GM18526 (cell line): ENCODE data around the gene KRTAP6-2.

Source experiments
- POLR2A ChIP-seq: IDR thresholded peaks from 3 replicates; pipeline ENCODE4 v1.6.1; 2011; ENCODE audit not compliant: insufficient read length; ENCODE audit errors: extremely low read depth

The KRTAP6-2 gene, protein sequence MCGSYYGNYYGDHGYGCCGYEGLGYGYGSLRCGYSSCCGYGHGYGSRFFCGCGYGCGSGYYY

GRCh38 chr21:30598802-30599201, at the start of gene KRTAP6-2:
Gene KRTAP6-2 (minus strand): TSS chr21:30598902. CDS start chr21:30598874, 28 bp downstream.
- TF ChIP-seq POLR2A: no peak

DNA sequence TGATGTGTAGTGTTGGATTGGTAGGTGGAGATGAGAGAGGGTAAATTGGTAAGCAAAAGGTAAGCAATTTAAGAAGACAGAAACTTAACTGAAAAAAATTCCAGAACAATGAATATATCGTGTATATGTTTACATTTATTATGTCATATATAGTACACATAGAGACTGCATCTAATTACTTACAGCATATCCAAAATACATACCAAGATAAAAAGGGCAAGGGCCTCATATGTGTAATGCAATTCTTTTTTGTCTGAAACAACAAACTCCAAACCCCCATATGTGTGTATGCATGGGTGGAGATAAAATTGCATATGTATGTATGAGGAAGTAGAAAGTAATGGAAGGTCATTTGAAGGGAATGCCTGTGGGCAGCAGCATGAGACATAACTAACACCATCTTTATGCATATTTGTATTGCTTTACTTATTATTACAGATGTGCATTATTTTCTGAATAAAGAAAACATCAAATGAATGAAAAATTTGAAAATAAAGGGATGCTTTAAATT, 48.3 kb upstream of the KRTAP6-2 start:
- no peak for TF ChIP-seq POLR2A

DNA sequence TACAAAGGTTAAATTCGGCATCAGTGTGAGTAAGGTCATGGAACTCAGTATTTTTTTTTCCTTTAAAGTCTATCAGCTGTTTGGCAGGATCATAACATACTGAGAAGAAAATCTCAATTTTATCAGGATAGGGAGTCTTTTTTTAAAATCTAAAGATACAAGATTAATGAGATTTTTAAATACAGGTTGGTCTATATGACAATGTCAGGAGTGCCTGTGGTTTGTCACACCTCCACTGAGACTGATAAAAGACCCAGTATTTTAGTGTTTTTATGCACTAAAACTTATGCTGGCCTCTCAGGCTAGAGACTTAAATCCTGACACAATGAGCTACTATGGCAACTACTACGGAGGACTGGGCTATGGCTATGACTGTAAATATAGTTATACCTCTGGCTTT, 43.9 kb upstream of the KRTAP6-2 start, which contains the start of gene KRTAP20-3:
TSS of gene KRTAP20-3 (plus strand) at position 301 of the 400 bp plus-strand sequence.
- no peak for TF ChIP-seq POLR2A

GRCh38 chr21:30638686-30639085, 40.0 kb upstream of the KRTAP6-2 start:
- no peak for TF ChIP-seq POLR2A

GRCh38 chr21:30634906-30635305, 36.2 kb upstream of the KRTAP6-2 start, which contains the start of gene KRTAP20-2:
Gene KRTAP20-2 (plus strand): TSS chr21:30635206. CDS start chr21:30635264, 58 bp downstream.
- TF ChIP-seq POLR2A: no peak

GRCh38 chr21:30629200-30629599, 30.5 kb upstream of the KRTAP6-2 start:
- TF ChIP-seq POLR2A: no peak

DNA sequence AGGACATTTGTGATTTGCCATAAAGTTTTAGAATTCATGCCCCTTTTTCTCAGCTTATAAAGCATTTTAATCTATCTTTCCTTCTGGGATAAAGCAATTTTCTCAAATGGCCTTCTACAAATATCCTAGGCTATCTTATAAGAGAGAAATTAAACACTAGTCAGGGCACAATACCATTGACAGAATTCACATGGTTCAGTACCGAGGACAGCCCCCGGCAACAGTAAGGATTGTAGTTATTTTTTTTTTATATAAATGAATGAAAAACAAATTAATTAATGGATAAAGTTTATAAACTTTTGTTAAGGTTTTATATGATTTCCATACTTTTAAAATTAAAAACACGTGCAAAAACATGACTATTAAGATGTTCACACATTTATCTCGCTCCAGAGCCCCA, 29.4 kb upstream of the KRTAP6-2 start:
- TF ChIP-seq POLR2A: no peak

- no peak for TF ChIP-seq POLR2A
Observed at GRCh38 chr21:30625449-30626165, 26.9 kb upstream of the KRTAP6-2 start.

DNA sequence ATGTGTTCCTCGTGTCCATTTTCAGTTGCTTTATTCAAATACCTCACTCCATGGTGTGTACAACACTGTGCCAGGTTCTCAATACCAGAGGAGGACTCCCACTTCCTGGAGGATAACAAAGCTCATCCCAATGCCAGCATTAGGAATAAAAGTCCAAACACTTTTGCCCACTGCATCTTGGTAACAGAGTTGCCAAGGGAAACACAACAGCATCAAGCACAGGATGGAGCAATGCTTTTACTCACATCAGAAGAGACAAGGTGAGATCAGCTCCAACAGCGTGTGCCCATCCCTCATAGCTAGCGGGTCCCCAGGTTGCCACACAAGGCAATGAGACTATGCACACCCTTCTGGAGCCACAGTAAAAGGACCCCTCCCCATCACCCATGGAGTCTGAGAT, 24.7 kb upstream of the KRTAP6-2 start:
- no peak for TF ChIP-seq POLR2A

GRCh38 chr21:30620522-30620921, 21.8 kb upstream of the KRTAP6-2 start, which contains the start of gene KRTAP20-4:
Gene KRTAP20-4 (plus strand): TSS chr21:30620627.
- no peak for TF ChIP-seq POLR2A

GRCh38 chr21:30620080-30620479, 21.4 kb upstream of the KRTAP6-2 start:
- no peak for TF ChIP-seq POLR2A

DNA sequence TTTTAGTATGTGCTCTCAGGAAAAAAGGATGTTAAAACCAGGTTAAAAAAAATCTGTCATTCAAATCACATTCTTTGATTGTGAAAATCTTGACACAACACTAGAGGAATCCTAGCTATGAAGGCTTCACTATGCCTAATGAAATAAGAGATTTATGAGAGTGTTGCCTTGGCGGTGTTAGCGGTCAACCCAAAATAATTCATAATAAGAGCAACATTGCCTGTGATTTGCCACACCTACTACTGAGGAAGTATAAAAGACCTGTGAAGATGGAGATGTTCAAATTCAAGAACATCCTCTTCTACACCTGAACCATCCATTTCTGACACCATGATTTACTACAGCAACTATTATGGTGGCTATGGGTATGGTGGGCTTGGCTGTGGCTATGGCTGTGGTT, 17.4 kb upstream of the KRTAP6-2 start, which contains the start of gene KRTAP20-1:
TSS of gene KRTAP20-1 (plus strand) at position 301 of the 400 bp plus-strand sequence. CDS start at position 331, 30 bp downstream.
- TF ChIP-seq POLR2A: no peak

DNA sequence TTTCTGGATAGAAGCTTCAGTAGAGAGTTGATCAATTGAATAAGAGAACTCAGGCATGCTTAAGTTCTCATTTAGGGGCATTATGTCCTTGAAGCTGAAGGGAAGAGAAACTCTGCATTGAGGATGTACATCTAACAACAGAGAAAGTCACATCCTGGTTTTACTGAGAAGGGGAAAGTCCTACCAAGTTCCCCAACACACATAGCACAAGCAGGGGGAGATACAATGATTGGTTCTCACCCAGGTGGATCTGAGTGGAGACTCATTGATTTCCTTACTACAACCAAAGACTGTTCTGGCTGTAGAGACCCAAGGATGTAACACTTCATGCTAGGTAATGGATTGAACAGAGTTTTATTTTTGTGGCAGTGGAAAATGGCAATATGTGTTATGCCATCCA, 16.5 kb upstream of the KRTAP6-2 start:
- no peak for TF ChIP-seq POLR2A

- TF ChIP-seq POLR2A: no peak
Observed at GRCh38 chr21:30613836-30614235, 15.1 kb upstream of the KRTAP6-2 start, which contains the start of gene KRTAP6-1. Gene KRTAP6-1 (minus strand): TSS chr21:30613930. CDS start chr21:30613904, 26 bp downstream.

GRCh38 chr21:30612132-30612531, 13.4 kb upstream of the KRTAP6-2 start:
- no peak for TF ChIP-seq POLR2A

DNA sequence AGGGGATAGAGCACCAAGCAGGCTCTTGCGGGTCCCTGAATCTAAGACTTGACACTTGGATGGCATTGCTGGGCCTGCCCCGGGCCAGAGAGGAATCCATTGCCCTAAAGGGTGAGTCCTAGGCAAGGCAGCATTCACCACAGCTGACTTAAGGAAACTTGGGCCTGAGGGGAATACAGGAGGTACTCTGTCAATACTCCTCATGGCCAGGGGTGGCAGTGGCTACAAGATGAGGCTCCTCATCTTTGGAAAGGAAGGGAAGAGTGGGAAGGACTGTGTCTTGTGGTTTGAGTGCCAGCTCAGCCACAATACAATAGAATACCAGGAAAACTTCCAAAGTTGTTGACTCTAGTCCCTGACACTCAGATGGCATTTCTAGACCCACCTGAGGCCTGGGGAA, 7.3 kb upstream of the KRTAP6-2 start:
- TF ChIP-seq POLR2A: no peak

DNA sequence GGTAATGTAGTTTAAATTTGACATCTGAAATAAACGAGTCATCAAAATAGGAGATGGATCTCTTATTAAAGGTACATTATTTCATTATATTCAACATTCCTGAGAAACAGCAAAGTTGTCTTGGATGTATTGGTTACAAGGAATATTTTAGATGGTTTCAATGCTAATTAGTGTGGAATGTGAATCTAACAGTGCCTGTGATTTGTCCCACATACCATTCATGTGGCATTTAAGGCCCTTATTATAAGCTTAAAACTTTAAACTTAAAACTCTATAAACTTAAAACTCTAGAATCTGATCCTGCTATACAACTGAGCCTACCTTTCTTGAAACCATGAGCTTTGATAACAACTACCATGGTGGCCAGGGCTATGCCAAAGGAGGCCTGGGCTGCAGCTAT, 2.1 kb upstream of the KRTAP6-2 start, which contains the start of gene KRTAP22-1:
TSS of gene KRTAP22-1 (plus strand) at position 301 of the 400 bp plus-strand sequence.
- no peak for TF ChIP-seq POLR2A

GRCh38 chr21:30592140-30592539, 6.6 kb downstream of the KRTAP6-2 start, which contains the start of gene KRTAP6-3:
Gene KRTAP6-3 (plus strand): TSS chr21:30592440. CDS start chr21:30592446, 6 bp downstream.
- TF ChIP-seq POLR2A: no peak
